KBM-7 (cell line): Measurements from ENCODE around the gene AMOTL1.
"Not testable (repeated sequence)": the region's sequence is repeated elsewhere in the genome, so short reads cannot be mapped to it uniquely, and the experiment has no call there.

Experiments used
- DNase-seq: peaks from one replicate; pipeline ENCODE4 v3.0.0-alpha.2; 2015
- in situ Hi-C: fragments of 300-500 bp; cut with MboI; formaldehyde crosslinking; loops from 2 replicates; pipeline ENCODE4 v1.14.3; 2020; ENCODE audit warnings: low sequenced_read_pairs, low pct_unique_long_range_greater_than_20kb, mixed read lengths

The AMOTL1 gene

GRCh38 chr11:94804874-94805273 lies 36.7 kb downstream of the AMOTL1 start:
- in situ Hi-C loops: no loop called here
- DNase-seq: no peak

GRCh38 chr11:94806014-94806413 lies 37.9 kb downstream of the AMOTL1 start:
- in situ Hi-C loops: no loop called here

GRCh38 chr11:94806419-94806818 lies 38.3 kb downstream of the AMOTL1 start:
- in situ Hi-C loops: no loop called here
- no peak for DNase-seq

More at GRCh38 chr11:94806014-94806413, 37.9 kb downstream of the AMOTL1 start:
- no peak for DNase-seq

GRCh38 chr11:94809251-94809650 lies 41.1 kb downstream of the AMOTL1 start:
- in situ Hi-C loops: no loop called here
- DNase-seq: no peak

- DNase-seq, in situ Hi-C loops: not testable (repeated sequence)
Observed at GRCh38 chr11:94812724-94813720, 44.9 kb downstream of the AMOTL1 start.

GRCh38 chr11:94814272-94814976 lies 46.3 kb downstream of the AMOTL1 start:
- in situ Hi-C loops: no loop called here
- DNase-seq: no peak

- peak; percentile 25 for DNase-seq
- in situ Hi-C loops: no loop called here
Observed at GRCh38 chr11:94815705-94816344, 47.7 kb downstream of the AMOTL1 start.

- no peak for DNase-seq
- in situ Hi-C loops: no loop called here
Observed at GRCh38 chr11:94820480-94820879, 52.3 kb downstream of the AMOTL1 start.

- in situ Hi-C loops: no loop called here
- DNase-seq: no peak
Observed at GRCh38 chr11:94821439-94821838, 53.3 kb downstream of the AMOTL1 start.

- no peak for DNase-seq
- in situ Hi-C loops: no loop called here
Observed at GRCh38 chr11:94822080-94822479, 53.9 kb downstream of the AMOTL1 start.

GRCh38 chr11:94823102-94823732 lies 55.1 kb downstream of the AMOTL1 start:
- no peak for DNase-seq

GRCh38 chr11:94825031-94825430 lies 56.9 kb downstream of the AMOTL1 start:
- no peak for DNase-seq
- in situ Hi-C loops: no loop called here

More at GRCh38 chr11:94823102-94823732, 55.1 kb downstream of the AMOTL1 start:
- in situ Hi-C loops: no loop called here

- in situ Hi-C loops: no loop called here
- no peak for DNase-seq
Observed at GRCh38 chr11:94825481-94825880, 57.3 kb downstream of the AMOTL1 start.

GRCh38 chr11:94826415-94826814 lies 58.3 kb downstream of the AMOTL1 start:
- in situ Hi-C loops: no loop called here
- DNase-seq: no peak

- in situ Hi-C loops: no loop called here
- no peak for DNase-seq
Observed at GRCh38 chr11:94828088-94828487, 59.9 kb downstream of the AMOTL1 start.

- DNase-seq: no peak
- in situ Hi-C loops: no loop called here
Observed at GRCh38 chr11:94830722-94831510, 62.8 kb downstream of the AMOTL1 start.

GRCh38 chr11:94831529-94831928 lies 63.4 kb downstream of the AMOTL1 start:
- DNase-seq: no peak
- in situ Hi-C loops: no loop called here

GRCh38 chr11:94832604-94833235 lies 64.6 kb downstream of the AMOTL1 start:
- DNase-seq: no peak
- in situ Hi-C loops: no loop called here
